Endothelial cell of hepatic sinusoid (primary cell): ENCODE results near the gene MT1B.

ENCODE experiments used
- in situ Hi-C: cut with HindIII; loops from 2 replicates; pipeline ENCODE4 v1.10.0; 2017; ENCODE audit warnings: low sequenced_read_pairs

The MT1B gene

DNA sequence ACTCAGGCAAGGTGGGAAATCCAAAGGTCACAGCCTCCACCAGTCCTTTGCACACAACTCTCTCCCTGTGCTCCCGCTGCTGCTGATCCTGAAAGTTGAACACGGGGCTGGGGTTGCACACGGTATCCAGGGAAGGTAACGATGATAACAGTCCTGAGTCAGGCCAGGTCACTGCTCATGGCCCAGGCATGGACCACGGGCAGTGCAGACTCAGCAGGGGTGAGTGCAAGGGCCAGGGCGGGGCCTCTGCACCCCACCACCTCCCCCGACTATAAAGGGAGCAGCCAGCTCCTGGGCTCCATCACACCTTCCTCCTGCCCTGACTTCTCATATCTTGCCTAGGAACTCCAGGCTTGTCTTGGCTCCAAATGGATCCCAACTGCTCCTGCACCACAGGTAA, at the start of gene MT1B:
Gene MT1B (plus strand): TSS at position 301 of the 400 bp plus-strand sequence. CDS start 68 bp downstream, at position 369.
- in situ Hi-C loops, result loop anchor here (5.0 kb wide), 1 partner anchor 84 kb away; the partner anchor contains the start of gene MT4

DNA sequence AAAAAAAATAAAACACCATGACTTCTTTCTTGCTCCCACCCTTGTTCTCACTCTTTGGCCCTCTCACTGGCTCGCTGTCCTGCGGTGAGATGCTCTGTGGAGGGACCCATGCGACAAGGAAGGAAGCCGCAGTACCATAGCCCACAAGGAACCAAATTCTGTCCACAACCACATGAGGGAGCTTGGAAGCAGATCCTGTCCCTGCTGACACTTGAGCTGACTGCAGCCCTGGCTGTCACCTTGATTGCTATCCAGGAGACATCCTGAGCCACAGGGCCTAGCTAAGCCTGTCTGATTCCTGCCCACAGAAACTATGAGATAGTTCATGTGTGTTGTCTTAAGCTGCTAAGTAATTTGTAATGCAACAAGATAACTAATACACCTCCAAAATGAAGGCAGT, 48.1 kb upstream of the MT1B start:
- in situ Hi-C loops, result no loop called here

DNA sequence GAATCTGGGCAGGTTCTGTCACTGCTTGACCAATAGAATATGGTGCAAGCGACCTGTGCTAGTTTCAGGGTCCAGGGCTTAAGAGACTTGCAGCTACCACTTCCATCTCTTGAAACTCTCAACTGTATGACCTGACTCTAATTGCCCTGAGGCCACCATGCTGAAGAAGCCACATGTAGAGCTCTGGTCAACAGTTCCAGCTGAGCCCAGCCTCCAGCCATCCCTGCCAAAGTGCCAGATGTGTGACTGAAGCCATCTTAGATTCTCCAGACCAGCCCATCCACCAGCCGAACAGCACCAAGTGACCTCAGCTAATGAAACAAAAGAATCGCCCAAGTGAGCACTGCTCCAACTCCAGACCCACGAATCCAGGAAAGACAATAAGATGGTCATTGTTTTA, 46.7 kb upstream of the MT1B start:
- in situ Hi-C loops, result no loop called here

DNA sequence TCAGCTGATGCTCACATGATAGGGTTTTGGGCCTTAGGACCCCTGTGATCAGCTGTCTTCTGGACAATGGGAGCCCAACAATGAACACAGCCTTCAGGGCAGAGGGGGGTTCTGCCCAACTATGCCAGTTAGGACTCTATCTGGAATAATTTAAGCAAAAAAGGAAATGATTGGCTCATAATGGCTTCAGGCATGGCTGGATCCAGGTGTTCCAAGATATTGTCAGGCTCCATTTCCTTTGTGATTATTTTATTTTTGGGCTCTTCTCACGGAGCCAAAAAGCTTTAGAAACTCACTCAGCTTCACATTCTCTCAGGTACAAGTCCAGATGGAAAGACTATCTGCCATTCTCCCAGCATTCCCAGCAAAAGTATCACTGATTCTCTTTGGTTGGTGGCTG, 46.2 kb upstream of the MT1B start:
- in situ Hi-C loops, result no loop called here

DNA sequence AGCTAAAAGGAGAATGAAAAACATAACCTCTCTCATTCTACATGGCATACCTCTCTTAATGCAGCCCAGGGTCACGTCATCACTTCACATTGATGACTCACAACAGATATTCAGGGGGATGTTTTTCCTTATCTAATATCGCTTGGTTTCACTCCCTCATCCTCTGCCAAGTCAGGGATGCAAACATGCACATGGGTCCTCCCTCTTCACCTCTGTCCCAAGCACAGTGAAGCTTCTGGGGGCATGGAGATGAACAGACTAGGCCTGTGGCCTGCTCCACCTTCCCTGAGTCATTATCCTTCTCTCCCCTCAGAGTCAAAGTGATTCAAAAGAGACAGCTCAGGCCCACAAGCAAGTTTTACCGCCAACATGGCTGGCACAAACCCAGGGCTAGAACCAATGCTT, 45.6 kb upstream of the MT1B start:
- in situ Hi-C loops, result no loop called here

DNA sequence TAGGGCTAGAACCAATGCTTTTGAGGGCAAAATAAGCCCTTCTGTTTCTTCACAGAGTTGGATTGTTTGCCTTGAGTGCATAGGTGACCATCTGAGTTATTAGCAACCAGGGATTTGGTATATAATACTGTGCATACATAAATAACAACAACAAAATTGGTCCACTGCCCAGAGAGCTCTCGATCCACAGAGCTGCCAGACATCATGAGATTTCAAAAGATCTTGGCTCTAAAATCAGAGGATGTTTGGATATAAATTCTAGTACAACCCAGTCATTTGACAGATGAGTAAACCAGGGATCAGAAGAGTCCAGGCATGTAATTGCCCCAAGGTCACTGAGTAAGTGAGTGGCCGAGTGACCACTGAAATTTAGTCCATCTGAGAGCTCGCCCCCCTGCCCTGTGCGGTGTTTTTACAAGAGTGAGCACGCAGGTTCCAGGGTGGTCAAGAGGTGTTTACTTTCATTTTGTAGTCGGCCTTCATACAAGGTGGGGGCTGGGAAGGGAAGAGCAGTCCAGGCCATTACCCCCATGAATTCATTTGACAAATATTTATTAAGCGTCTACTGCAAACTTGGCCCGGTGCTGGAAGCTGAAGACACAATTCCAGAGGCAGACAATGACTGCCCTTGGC, 45.1 kb upstream of the MT1B start:
- in situ Hi-C loops, result no loop called here

DNA sequence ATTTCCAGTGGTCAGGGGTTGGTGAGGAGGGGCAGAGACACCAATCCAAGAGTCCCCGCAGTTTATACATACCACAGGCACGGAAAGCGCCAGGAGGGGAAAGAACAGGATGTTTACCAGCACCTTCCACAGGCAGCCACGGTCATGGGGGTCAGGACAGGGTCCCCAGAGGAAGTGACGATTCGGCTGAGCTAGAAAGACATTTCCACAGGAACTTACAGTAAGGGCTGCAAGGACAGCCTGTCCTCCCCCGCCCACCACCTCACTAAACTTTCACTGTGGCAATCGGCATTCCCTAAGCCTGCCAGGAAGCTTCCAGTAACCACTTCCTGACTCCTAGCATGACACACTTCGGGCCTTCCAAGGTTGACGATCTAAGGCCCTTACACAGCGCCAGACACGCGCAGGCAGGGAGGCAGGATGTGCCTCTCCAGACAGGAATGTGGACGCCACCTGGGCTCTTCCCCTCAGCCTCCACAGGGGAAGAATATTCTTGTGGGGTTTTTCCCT, 44.5 kb upstream of the MT1B start:
- in situ Hi-C loops, result no loop called here

DNA sequence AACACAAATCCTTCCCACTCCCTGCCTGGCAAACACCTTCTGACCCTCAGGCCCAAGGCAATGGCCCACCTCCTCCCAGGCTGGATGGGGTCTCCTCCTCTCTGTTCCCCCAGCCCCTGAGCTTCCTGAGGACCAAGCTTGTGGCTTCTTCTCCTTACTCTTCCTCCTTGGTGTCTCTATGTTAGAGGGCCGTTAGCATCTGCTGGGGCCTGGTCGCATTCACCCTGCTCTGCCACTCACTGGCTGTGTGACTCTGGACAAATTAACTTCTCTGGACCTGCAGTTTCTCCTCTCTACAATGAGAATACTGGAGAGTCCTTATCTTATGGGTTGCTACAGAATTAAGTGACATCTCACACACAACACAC, 44.0 kb upstream of the MT1B start:
- in situ Hi-C loops, result no loop called here

DNA sequence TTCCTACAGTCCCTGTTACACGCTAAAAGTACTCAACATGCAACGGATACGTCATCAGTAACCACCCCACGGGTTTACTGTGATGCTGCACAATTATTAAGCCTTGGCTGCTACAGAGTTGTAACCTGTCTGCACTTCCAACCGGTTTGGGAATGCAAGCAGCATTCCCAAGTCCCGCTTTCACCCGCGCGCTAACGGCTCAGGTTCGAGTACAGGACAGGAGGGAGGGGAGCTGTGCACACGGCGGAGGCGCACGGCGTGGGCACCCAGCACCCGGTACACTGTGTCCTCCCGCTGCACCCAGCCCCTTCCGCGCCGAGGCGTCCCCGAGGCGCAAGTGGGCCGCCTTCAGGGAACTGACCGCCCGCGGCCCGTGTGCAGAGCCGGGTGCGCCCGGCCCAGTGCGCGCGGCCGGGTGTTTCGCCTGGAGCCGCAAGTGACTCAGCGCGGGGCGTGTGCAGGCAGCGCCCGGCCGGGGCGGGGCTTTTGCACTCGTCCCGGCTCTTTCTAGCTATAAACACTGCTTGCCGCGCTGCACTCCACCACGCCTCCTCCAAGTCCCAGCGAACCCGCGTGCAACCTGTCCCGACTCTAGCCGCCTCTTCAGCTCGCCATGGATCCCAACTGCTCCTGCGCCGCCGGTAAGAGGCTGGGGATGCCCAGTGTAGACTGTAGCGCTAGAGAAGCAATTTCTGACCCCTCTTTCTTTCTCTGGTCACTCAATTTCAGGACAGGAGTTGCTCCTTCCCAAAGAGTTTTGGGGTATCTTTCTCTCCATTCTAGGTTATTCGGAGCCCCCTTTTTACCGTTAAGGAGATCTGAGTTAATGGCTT, 43.4 kb upstream of the MT1B start, which contains the start of gene MT2A:
Gene MT2A (plus strand): TSS at position 542 of the 833 bp plus-strand sequence. CDS start 72 bp downstream, at position 614.
- in situ Hi-C loops, result no loop called here

DNA sequence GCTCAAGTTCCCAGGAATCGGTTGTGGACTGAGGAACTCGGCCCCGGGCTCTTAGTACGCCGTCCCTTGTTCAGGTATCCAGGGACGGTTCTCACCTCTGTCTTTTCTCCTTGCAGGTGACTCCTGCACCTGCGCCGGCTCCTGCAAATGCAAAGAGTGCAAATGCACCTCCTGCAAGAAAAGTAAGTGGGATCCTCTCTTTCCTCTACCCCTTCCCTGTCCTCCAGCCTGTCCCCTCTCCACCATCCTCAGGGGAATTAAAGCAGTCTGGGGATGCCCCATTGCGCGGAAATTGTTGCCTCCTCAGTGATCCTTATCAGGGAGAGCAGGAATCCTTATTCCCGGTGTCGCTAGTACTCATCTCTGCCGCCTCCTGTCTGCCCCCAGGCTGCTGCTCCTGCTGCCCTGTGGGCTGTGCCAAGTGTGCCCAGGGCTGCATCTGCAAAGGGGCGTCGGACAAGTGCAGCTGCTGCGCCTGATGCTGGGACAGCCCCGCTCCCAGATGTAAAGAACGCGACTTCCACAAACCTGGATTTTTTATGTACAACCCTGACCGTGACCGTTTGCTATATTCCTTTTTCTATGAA, 42.7 kb upstream of the MT1B start:
- in situ Hi-C loops, result no loop called here

DNA sequence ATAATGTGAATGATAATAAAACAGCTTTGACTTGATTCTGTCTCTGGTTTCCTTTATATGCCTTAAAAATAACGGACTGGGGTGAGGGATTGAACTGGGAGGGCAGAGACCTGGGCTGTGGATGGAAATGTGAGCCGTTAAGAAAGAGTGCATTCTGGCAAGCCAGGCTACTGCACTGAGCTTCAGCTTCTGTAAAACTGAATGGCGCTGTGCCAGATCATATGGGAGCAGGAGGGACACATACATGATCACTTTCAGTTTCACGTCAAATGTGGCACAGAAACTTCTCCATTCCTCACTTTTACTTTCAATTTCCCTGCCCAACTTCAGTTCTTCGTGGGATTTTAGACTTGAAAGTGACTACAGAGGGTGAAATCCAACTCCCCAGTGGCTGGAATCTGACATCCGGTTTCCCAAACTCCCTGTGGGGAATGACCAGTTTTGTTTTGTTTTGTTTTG, 42.2 kb upstream of the MT1B start:
- in situ Hi-C loops, result no loop called here

DNA sequence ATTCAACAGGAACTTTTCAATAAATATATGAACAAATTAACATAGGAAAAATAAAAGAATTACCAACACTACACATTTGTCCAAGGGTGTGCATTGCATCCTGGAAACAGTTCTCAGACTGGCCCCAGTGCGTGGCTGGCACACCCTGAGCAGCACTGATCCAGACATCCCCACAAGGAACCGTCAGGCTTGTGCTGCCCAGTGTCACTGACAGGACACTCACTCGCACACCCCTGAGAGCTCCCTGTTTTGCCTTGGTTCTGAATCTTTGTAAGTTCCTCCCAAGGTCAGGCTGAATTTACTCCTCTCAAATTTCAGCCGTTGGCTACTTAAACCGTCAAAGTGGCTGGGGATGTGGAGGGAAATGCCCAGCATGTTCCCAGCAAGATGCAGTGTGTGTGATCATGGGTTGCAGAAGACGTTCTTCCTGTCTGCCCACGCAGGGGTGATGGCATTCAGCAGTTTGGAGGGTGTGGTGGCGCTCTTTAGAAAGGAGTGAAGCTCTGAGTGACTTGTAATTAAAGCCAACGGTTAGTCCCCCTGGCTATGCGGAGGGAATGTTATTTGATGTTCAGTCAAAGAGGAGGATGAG, 41.6 kb upstream of the MT1B start:
- in situ Hi-C loops, result no loop called here

DNA sequence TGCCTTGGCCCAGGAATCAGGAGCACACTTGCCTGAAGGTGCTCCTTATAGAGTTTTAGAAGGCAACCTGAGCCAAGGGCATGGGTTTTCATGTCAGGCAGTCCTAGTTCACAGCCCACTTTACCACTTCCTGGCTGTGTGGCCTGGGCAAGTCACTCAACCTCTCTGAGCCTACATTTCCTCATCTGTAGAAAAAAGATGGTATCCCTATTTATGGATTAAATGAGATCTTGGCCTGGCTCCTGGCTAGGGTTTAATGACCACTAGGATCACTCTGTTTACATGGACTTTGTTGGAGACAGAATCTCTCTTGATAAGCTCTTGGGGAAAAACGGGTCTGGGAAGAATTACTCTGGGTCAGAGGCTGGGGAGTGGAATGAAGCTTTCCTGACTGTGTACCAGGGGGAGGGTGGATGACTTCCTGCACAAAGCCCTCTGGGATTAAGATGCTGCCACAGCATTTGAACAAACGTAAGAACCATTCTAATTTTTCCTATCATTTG, 41.0 kb upstream of the MT1B start:
- in situ Hi-C loops, result no loop called here

DNA sequence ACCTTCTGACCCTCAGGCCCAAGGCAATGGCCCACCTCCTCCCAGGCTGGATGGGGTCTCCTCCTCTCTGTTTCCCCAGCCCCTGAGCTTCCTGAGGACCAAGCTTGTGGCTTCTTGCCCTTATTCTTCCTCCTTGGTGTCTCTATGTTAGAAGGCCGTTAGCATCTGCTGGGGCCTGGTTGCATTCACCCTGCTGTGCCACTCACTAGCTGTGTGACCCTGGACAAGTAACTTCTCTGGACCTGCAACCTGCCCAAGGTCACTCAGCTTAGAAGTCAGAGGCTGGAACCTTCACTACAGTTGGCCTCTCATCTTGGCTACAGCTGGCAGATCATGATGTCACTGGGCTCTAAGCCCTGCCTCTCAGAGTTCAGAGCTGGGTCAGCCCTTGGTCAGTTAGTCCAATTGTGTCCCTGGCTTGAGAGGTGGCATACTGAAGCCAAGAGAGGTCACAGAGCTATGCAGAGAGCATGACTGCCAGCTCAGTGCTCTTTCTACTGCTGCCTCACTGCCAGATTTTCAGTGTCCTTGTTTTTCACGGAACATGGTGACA, 40.3 kb upstream of the MT1B start:
- in situ Hi-C loops, result no loop called here

DNA sequence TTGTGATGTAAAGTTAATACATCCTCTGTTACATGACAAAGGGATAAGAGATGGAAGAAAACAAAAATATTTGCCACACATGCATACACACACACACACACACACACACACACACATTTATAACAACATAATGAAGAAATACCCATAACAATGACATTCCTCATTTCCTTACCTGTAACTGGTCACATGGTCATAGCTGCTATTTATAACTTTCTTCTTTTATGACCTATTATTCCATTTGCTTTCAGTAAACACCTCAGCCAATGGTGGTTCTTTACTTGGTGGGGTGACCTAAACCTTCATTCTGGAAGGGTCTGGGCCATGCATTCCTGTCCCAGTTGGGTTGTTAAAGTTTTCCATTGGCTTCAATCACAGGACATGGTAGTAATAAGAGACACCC, 38.0 kb upstream of the MT1B start:
- in situ Hi-C loops, result no loop called here

DNA sequence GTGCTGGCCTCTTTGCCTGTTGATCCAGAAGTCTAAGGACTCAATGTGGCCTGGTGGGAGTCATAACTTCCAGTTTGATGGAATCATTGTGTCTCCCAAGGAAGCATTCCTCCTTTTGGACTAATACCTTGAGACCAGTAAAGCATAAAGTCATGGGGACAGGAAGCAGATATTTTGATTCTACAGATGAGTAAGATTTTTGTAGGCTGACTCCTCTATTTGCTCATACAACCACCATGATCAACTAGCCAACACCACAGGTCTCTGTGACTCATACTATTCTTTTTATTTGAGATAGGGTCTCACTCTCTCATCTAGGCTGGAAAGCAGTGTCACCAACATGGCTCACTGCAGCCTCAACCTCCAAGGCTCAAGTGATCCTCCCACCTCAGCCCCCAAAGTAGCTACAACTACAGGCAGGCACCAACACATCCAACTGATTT, 37.1 kb upstream of the MT1B start:
- in situ Hi-C loops, result no loop called here

DNA sequence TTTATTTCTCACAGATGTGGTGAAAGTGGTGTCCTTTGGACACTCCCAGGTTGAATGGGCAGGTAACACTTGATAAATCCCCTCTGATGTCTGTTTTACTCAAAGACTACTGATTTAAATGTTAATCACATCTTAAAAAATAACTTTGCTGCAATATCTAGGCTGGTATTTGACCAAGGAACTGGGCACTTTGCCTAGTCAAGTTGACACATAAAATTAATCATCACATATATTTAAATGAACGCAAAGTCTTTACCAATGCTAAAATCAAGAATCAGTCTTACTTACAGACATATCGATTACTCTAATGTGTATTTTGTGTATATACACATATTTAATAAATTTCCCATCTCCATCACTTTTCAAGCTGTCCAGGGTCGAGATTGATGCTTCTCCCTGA, 36.3 kb upstream of the MT1B start:
- in situ Hi-C loops, result no loop called here

DNA sequence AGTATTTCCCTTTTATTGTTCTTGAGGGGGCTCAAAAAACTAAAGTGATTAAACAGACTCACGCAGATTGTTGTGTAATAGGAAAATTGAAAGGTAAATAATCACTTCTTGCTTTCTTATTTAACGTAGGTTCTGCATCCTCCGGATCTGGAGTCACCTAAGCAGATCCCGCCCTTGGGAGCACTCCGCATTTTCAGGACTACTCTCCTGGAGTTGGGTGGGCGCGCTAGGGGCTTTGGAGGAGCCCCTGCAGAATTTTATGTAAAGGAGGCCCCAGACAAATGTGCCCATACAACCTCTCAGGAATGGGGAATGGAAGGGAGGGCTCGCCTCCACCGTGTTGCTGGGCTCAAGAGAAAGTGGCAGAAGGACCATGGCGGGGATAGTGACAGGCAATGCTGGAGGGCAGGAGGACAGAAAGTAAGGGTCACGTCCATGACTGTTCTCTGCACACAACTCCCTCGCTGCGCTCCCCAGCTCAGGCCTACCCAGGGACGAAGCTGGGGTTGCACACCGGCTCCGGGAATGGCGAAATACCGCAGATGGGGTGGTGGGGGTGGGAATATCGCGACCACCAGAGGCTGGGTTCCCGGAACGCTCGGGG, 35.0 kb upstream of the MT1B start:
- in situ Hi-C loops, result no loop called here

DNA sequence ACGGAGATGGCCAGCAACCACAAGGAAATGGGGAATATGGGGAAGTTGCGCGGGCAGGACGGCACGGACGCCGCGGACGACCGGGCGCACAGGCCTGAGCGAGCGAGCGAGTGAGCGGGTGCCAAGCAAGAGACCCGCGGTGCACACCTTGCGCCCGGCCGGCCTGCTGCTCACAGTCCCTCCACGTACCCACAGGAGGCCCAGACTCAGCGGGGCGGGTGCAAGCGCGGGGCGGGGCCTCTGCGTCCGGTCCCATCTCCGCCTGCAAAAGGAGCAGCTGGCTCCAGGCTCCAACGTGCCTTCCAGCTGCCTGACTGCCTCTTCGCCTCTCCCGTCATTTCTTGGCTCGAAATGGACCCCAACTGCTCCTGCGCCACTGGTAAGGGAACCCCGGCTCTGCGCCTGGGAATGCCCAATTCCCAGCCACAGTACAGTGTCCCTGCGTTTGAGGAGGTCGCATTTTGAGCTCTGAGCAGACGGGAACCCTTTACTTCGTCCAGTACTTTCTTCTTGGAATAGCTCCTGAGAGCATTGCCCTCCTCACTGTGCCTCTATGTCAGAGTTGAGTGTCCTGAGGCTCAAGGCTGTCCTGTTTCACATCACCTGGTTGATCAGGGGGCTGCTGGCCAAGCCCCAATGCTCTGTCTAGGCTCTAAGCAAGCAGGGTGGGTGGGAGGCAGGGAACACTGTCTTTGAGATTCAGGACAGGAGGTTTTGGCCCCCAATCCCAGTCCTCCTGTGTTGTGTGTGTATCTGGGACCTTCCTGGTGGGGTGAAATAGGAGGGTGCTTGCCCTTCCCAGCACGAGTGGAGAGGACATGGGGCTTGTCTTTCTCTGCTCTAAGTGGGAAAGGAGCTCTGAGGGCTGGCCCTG, 34.2 kb upstream of the MT1B start:
- in situ Hi-C loops, result no loop called here
